ENCODE data around the gene GALR3.

Gene GALR3

DNA sequence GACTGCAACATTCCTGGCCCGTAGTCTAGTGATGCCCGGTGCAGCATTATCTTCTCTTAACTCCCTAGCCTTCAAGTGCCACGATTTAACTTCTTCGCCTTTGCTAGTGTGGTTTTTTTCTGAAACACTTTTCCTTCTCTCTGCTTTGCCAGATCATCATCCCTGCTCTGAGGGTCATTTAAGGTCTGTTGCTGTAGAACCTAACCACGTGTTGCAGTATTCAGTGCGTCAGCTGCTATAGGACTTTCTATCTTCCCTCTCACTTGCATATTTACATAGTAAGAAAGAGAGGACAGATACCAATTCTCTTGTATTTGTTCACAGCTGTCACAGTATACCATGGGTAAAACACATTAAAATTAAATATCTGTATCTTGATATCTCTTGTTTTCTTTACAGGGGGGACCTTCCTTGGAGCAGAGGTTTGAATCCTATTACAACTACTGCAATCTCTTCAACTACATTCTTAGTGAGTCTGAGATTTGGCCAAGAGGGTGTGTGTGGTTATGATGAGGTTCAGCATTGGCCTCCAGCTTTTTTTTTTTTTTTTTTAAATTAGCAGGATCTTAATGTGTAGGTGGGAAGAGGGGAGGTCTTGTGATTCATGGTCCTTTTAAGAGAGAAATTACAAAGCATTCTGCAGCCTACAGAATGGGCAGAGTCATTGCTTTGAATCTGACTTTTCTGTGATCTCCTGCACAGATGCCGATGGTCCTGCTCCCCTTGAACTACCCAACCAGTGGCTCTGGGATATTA is 39.6 kb downstream of the GALR3 start:
- TF ChIP-seq, protein P1, sequence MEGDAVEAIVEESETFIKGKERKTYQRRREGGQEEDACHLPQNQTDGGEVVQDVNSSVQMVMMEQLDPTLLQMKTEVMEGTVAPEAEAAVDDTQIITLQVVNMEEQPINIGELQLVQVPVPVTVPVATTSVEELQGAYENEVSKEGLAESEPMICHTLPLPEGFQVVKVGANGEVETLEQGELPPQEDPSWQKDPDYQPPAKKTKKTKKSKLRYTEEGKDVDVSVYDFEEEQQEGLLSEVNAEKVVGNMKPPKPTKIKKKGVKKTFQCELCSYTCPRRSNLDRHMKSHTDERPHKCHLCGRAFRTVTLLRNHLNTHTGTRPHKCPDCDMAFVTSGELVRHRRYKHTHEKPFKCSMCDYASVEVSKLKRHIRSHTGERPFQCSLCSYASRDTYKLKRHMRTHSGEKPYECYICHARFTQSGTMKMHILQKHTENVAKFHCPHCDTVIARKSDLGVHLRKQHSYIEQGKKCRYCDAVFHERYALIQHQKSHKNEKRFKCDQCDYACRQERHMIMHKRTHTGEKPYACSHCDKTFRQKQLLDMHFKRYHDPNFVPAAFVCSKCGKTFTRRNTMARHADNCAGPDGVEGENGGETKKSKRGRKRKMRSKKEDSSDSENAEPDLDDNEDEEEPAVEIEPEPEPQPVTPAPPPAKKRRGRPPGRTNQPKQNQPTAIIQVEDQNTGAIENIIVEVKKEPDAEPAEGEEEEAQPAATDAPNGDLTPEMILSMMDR (IDR thresholded peaks at IDR 0.05; ENCODE audit: low read depth, low read length, missing control alignments), result no peak
- Histone ChIP-seq H3K27me3 (replicated peaks) (no peaks in the 10 kb centered on the region), H3K4me3 (ENCODE audit: low read depth, low read length) (no peak overlapping the region), H3K36me3 (replicated peaks) (peaks cover 76% of the 10 kb centered on the region), H3K27ac (no peak overlapping the region)
- in situ Hi-C loops (cut with HindIII; ENCODE audit: low pct_ligation_motif_present, low sequenced_read_pairs), result no loop called here
- no peak for DNase-seq

DNA sequence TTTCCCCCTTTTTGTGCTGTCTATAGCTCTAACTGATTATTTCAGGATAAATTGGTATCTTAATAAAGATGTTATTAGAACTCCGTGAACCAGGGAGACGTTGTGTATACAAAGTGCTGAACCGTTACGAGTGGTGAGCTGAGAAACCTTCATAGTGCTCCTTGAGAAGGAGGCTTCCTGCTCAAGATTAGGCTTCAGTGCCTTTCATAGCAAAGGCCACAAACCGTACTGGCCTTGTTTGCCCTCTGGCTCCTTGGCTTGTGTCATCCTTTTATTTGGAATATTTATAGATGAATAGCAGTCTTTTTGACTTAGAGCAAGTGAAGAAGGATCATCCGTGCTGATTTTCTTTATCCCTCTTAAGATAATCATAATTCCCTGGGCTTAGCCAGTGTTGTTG is 42.3 kb downstream of the GALR3 start:
- Histone ChIP-seq H3K27me3 (replicated peaks) (no peaks in the 10 kb centered on the region), H3K36me3 (replicated peaks) (peaks cover 78% of the 10 kb centered on the region), H3K4me3 (ENCODE audit: low read depth, low read length) (no peak overlapping the region), H3K27ac (no peak overlapping the region)
- no peak for DNase-seq
- TF ChIP-seq, protein P1 (IDR thresholded peaks at IDR 0.05; ENCODE audit: low read depth, low read length, missing control alignments), result no peak
- in situ Hi-C loops (cut with HindIII; ENCODE audit: low pct_ligation_motif_present, low sequenced_read_pairs), result no loop called here

DNA sequence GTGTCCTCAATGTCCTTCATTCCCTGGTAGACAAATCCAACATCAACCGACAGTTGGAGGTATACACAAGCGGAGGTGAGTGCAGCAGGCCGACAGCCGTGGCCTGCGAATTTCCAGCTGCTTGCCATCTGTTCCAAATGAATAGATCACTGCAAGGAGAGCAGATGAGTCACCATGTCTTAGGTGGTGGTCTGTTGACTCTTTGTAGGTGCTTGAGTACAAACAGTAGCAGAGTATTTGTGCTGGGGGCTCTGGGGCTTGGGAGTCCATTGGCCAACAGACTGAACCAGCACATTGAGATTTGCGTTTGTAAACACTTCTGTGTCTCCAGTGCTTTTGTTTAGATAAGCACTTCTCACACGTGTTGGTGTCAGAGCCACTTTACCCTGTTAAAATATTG is 47.1 kb downstream of the GALR3 start:
- DNase-seq, result no peak
- H3K4me3 ChIP-seq (ENCODE audit: low read depth, low read length), result no peak overlapping the region
- H3K27ac ChIP-seq, result no peak overlapping the region
- TF ChIP-seq, protein P1 (IDR thresholded peaks at IDR 0.05; ENCODE audit: low read depth, low read length, missing control alignments), result no peak
- H3K36me3 ChIP-seq (replicated peaks), result peaks cover 83% of the 10 kb centered on the region
- no peaks in the 10 kb centered on the region for H3K27me3 ChIP-seq (replicated peaks)
- in situ Hi-C loops (cut with HindIII; ENCODE audit: low pct_ligation_motif_present, low sequenced_read_pairs), result no loop called here

Data from brain microvascular endothelial cell (primary cell).